Measurements from ENCODE around the gene CUL1. TPM values are rescaled to one million over a fixed set of nuclear protein-coding genes. Genes with fewer than 3 reads are reported as not detected.

CUL1 gene
- total and polyA plus RNA-seq, 12 donors = 14.0 to 53.4 (median 43.5) TPM

GRCh38 chr7:148834605-148835004, 135.9 kb downstream of the CUL1 start:
- ATAC-seq = no peak
- Histone ChIP-seq H3K4me3 (no peak overlapping the region), H3K27me3 (no peaks in the 10 kb centered on the region), H3K4me1 (peaks cover 0 to 4% (median 0%) of the 10 kb centered on the region in 9 donors), H3K9me3 (no peaks in the 10 kb centered on the region), H3K36me3 (peaks cover 0 to 19% (median 0%) of the 10 kb centered on the region in 9 donors), H3K27ac (no peak overlapping the region)
- 95 to 97% methylated on average over 2 of the region's 2 CpGs for WGBS, 2 donors
- TF ChIP-seq CTCF (IDR thresholded peaks at IDR 0.05) = no peak
- DNase-seq = no peak
- intact Hi-C loops (cut with DNase I) = no loop called here

GRCh38 chr7:148835854-148836253, 137.2 kb downstream of the CUL1 start:
- intact Hi-C loops (cut with DNase I) = no loop called here
- TF ChIP-seq CTCF (IDR thresholded peaks at IDR 0.05) = no peak
- no peak overlapping the region for H3K4me3 ChIP-seq
- DNase-seq = no peak
- no peak for ATAC-seq
- 97 to 98% methylated on average over 4 of the region's 4 CpGs for WGBS, 2 donors
- H3K27me3 ChIP-seq = no peaks in the 10 kb centered on the region
- peaks cover 0 to 12% (median 0%) of the 10 kb centered on the region in 9 donors for H3K36me3 ChIP-seq
- H3K4me1 ChIP-seq = peaks cover 0 to 13% (median 0%) of the 10 kb centered on the region in 9 donors
- H3K9me3 ChIP-seq = no peaks in the 10 kb centered on the region
- H3K27ac ChIP-seq = no peak overlapping the region

- no peak for ATAC-seq
- 82 to 88% methylated on average over 2 of the region's 2 CpGs for WGBS, 2 donors
- intact Hi-C loops (cut with DNase I) = no loop called here
Measured at GRCh38 chr7:148838905-148839304, 140.2 kb downstream of the CUL1 start.

GRCh38 chr7:148847815-148848734, 149.4 kb downstream of the CUL1 start:
- peaks cover 0 to 8% (median 0%) of the 10 kb centered on the region in 9 donors for H3K4me1 ChIP-seq
- H3K27ac ChIP-seq = no peak overlapping the region
- 60 to 73% methylated on average over 9 of the region's 9 CpGs for WGBS, 2 donors
- DNase-seq (no peak), ATAC-seq (no peak)
- H3K4me3 ChIP-seq = no peak overlapping the region
- intact Hi-C loops (cut with DNase I) = no loop called here
- H3K27me3 ChIP-seq = no peaks in the 10 kb centered on the region
- TF ChIP-seq CTCF (IDR thresholded peaks at IDR 0.05) = no peak
- no peaks in the 10 kb centered on the region for H3K9me3 ChIP-seq
- no peaks in the 10 kb centered on the region for H3K36me3 ChIP-seq

More at GRCh38 chr7:148838905-148839304, 140.2 kb downstream of the CUL1 start:
- DNase-seq = no peak
- no peak for TF ChIP-seq CTCF (IDR thresholded peaks at IDR 0.05)
- Histone ChIP-seq H3K36me3 (no peaks in the 10 kb centered on the region), H3K27me3 (no peaks in the 10 kb centered on the region), H3K4me3 (no peak overlapping the region), H3K9me3 (no peaks in the 10 kb centered on the region), H3K27ac (no peak overlapping the region), H3K4me1 (peaks cover 0 to 13% (median 0%) of the 10 kb centered on the region in 9 donors)
